WI38 (cell line): ENCODE measurements around the gene SOWAHA.

Experiments used
- H3K4me3 ChIP-seq: 2 replicates; pipeline ENCODE4 v1.5.1; 2011; ENCODE audit warnings: low read depth, mild to moderate bottlenecking, control low read depth, low read length
- TF ChIP-seq, protein P1 (sequence below): IDR thresholded peaks from 2 replicates; pipeline ENCODE4 v1.5.1; 2012; ENCODE audit warnings: low read depth, mild to moderate bottlenecking, control low read depth, low read length

The SOWAHA gene

DNA sequence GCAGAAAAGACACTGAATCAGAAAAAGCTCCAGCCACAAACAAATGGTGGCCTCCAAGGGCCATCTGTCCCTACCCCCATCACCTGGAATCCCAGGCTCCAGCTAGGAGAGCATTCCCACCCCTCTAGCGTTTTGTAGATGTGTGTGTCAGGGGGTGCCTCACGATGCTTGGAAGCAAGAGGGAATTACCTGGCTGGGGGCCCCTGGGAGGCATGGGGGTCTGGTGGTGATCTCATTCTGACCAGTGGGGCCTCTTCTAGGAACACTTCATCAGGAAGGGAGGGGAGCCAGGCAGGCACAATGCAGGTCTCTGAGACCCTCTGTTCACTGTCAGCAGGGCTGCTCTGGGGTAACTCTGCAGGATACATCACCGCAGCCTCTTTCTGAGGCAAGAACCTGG, 11.3 kb downstream of the SOWAHA start:
- TF ChIP-seq, protein P1, sequence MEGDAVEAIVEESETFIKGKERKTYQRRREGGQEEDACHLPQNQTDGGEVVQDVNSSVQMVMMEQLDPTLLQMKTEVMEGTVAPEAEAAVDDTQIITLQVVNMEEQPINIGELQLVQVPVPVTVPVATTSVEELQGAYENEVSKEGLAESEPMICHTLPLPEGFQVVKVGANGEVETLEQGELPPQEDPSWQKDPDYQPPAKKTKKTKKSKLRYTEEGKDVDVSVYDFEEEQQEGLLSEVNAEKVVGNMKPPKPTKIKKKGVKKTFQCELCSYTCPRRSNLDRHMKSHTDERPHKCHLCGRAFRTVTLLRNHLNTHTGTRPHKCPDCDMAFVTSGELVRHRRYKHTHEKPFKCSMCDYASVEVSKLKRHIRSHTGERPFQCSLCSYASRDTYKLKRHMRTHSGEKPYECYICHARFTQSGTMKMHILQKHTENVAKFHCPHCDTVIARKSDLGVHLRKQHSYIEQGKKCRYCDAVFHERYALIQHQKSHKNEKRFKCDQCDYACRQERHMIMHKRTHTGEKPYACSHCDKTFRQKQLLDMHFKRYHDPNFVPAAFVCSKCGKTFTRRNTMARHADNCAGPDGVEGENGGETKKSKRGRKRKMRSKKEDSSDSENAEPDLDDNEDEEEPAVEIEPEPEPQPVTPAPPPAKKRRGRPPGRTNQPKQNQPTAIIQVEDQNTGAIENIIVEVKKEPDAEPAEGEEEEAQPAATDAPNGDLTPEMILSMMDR = no peak
- H3K4me3 ChIP-seq = no peak overlapping the region

DNA sequence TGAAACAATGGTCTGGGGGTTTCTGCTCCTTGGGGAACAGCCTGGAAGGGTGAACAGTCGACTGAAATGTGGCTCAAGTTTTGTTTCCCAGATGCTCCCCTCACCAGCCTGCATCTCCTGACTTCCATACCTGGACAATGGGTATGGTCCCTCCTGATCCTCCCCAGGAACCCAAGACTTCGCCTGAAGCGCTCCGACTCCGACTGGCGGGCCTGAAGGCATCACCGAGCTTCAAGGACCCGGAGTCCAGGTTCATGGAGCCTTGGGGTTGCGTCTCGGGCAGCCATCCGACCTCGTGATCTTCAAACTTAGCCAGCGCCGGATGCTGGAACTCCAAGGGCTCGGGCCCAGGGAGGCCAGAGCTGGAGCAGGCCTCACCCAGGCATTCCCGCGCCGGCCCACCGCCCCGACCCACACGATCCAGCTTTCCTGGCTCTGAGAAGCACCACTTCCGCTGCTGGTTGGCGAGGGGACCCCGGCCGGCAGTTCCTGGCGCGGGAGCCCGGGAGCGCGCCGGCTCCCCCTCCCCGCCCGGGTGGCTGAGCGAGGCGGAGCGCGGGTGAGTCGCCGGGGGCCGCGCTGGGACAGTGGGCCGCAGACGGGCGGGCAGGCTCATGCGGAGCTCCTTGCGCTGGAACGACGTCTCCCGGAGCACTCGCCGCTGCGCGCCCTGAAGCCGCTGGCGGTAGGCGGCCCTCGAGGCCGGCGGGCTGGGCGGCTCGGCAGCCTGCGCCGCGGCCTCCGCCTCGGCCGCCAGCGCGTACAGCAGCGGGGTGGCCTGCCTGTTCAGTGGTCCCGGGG, 12.1 kb downstream of the SOWAHA start:
- H3K4me3 ChIP-seq = no peak overlapping the region
- TF ChIP-seq, protein P1 = no peak

DNA sequence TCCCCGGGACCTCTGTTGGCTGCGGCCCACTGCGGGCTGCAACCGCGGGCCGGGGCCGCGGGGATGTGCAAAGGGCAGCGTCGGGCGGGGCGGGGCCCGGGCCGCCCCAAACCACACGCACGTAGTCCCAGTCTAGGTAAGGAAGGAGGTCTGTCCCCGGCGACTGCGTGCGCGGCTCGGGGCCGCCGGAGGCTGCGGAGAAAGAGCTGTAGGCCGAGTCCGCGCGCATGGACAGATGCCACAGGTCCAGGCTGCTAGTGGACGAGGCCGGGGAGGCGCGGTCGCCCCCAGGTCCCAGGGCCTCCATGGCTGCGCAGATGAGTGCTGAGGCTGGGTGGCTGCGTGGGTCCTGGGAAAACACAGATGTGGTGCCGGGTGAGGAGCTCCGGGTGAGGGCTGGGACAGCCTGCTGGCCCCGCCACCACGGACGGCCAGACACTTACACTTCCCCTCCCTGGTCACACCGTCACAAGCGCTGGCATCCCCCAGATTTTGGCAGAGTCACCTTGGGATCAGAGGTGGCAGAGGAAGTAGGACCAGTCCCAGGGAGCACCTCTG, 12.8 kb downstream of the SOWAHA start:
- H3K4me3 ChIP-seq = no peak overlapping the region
- TF ChIP-seq, protein P1 = no peak

DNA sequence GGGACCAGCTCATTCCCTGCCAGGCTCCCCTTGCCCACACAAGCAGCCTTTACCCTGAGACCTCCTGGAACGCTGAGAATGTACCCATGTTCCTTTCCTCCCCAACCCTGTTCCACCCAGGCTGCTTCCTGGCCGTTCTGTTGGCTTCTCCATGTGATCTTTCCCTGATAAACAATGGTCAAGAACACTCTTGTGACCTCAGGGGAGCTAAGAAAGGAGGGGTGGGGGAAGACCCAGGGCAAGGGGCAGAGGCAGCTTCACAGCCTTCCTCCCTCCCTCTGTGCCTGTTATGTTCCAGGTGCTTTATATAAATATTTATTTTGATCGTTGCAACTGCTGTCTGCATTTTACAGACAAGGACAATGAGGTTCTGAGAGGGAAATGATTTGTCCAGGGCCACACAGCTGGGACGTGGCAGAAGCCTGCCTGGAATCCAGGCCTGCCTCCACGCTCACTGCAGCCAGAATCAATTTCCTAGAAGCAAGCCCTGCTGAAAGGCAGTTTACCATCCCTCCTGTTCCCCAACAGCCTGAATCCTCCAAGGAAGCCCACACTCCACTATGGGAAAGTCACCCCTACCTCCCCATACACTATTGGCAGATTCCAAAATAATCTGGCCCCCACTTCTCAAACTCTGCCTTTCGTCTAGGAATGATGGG, 13.5 kb downstream of the SOWAHA start:
- TF ChIP-seq, protein P1 = no peak
- no peak overlapping the region for H3K4me3 ChIP-seq

DNA sequence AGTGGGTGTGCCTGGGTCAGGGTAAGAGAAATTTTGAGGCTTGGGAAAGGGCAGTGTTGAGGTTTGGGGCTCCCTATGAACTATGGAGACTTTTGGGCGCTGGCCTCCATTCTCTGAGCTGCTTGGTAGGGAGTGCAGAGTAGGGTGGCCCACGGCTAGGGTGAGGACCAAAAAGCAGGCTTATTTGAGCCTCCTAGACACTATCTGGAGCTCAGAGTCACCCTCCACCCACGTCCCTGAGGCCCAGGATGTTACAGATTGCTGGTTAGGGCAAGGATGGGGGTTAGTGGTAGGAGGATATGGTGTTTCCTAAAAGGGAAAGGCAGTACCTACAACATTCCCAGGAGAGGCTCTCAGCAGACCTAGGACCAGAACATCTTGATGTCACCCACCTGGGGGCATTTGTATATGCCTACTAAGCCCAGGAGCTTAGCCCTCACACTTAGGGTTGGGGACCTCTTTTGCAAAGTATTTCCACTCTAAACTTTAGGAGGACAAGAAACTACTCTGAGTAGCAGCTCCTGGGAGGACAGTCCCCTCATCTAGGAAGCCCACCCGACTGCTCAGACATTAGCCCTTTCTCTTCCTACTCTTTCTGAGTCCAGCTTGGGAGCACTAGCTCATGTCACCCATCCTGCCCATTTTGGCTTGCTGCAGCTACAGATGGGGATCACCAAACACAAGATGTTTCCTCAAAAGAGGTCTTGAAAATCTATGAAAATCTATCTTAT, 15.0 kb downstream of the SOWAHA start:
- TF ChIP-seq, protein P1 = no peak
- no peak overlapping the region for H3K4me3 ChIP-seq

DNA sequence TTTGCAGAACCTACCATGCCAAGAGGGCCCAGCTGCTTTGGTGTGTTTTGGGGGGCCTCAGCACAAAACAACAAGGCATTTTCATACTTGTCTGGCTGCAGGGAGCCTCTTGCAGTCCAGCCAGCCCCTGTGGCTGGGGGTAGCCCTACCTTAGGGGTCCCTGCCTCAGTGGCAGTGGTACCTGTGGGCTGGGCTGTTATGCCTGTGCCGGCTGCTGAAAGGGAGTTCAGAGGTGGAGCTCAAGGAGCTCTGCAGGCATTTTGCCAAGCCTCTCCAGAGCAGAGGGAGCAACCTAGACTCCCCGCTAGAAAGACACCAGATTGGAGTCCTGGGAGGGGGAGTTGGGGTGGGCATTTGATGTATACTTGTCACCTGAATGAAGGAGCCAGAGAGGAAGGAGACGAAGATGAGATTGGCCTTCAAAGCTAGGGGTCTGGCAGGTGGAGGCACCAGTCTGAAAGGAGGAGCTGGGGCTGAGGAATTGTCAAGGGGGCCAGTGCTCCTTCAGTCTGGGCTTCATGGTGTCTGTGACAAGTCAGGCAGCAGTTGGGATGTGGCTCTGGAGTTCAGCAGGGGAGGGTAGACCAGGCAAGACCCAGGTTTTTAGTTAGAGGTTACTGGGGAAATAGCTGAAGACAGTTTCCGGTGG, 15.9 kb downstream of the SOWAHA start:
- peak overlapping the region; percentile 59; the same call in 1 of the 2 replicates for H3K4me3 ChIP-seq
- TF ChIP-seq, protein P1 = no peak
